Measurements from ENCODE around the gene CDK13. TPM values are rescaled to one million over a fixed set of nuclear protein-coding genes. Genes with fewer than 3 reads are reported as not detected.

CDK13 gene
- total RNA-seq, 1 donor from 2014 or later, result 87.4 TPM

- TF ChIP-seq POLR2A (IDR thresholded peaks at IDR 0.05) (no peak), POLR2AphosphoS5 (IDR thresholded peaks at IDR 0.05; ENCODE audit: insufficient read depth in 1 of 2, low read depth in 1 of 2) (no peak), CTCF (IDR thresholded peaks at IDR 0.05) (no peak)
- Histone ChIP-seq H3K36me3 (peaks cover 0 to 7% of the 10 kb centered on the region in 2 donors), H3K27ac (no peak overlapping the region), H3K27me3 (no peaks in the 10 kb centered on the region), H3K9me3 (no peaks in the 10 kb centered on the region), H3K4me3 (no peak overlapping the region), H3K4me1 (peaks cover 45% of the 10 kb centered on the region)
- intact Hi-C loops (cut with DNase I), result no loop called here
- no peak for DNase-seq (ENCODE audit: extremely low spot score in 2 of 2)
Measured at GRCh38 chr7:39985398-39985918, 35.4 kb downstream of the CDK13 start.

- Histone ChIP-seq H3K4me3 (no peak overlapping the region), H3K27me3 (no peaks in the 10 kb centered on the region), H3K36me3 (peaks cover 0 to 7% of the 10 kb centered on the region in 2 donors), H3K4me1 (peaks cover 52% of the 10 kb centered on the region), H3K27ac (no peak overlapping the region), H3K9me3 (no peaks in the 10 kb centered on the region)
- intact Hi-C loops (cut with DNase I), result no loop called here
- TF ChIP-seq CTCF (IDR thresholded peaks at IDR 0.05) (no peak), POLR2A (IDR thresholded peaks at IDR 0.05) (no peak), POLR2AphosphoS5 (IDR thresholded peaks at IDR 0.05; ENCODE audit: insufficient read depth in 1 of 2, low read depth in 1 of 2) (no peak)
- DNase-seq (ENCODE audit: extremely low spot score in 2 of 2), result no peak
Measured at GRCh38 chr7:39987641-39988347, 37.7 kb downstream of the CDK13 start.

- peaks cover 1% of the 10 kb centered on the region for H3K4me1 ChIP-seq
- no peaks in the 10 kb centered on the region for H3K9me3 ChIP-seq
- no peak overlapping the region for H3K4me3 ChIP-seq
- intact Hi-C loops (cut with DNase I), result no loop called here
- H3K27me3 ChIP-seq, result no peaks in the 10 kb centered on the region
- peaks cover 0 to 9% of the 10 kb centered on the region in 2 donors for H3K36me3 ChIP-seq
- TF ChIP-seq POLR2A (IDR thresholded peaks at IDR 0.05) (no peak), POLR2AphosphoS5 (IDR thresholded peaks at IDR 0.05; ENCODE audit: insufficient read depth in 1 of 2, low read depth in 1 of 2) (no peak), CTCF (IDR thresholded peaks at IDR 0.05) (no peak)
- no peak overlapping the region for H3K27ac ChIP-seq
- DNase-seq (ENCODE audit: extremely low spot score in 2 of 2), result no peak
Measured at GRCh38 chr7:40000734-40001315, 50.8 kb downstream of the CDK13 start.

DNA sequence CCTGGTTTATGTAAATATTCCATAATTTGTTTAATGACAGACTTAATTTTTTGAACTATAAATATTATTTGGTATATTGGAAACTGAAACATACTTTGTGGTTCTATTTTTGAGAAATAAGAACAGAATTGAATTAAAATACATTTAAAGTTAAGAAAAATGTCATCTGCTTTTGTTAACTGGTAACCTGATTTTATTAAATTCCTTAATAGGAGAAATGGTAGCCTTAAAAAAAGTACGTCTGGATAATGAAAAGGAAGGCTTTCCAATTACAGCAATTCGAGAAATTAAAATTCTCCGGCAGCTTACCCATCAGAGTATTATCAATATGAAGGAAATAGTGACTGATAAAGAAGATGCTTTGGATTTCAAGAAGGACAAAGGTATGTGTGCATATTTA lies 51.6 kb downstream of the CDK13 start:
- no peaks in the 10 kb centered on the region for H3K4me1 ChIP-seq
- no peak for DNase-seq (ENCODE audit: extremely low spot score in 2 of 2)
- H3K9me3 ChIP-seq, result no peaks in the 10 kb centered on the region
- no peak overlapping the region for H3K4me3 ChIP-seq
- TF ChIP-seq POLR2A (IDR thresholded peaks at IDR 0.05), result no peak
- no peak for TF ChIP-seq CTCF (IDR thresholded peaks at IDR 0.05)
- TF ChIP-seq POLR2AphosphoS5 (IDR thresholded peaks at IDR 0.05; ENCODE audit: insufficient read depth in 1 of 2, low read depth in 1 of 2), result no peak
- peaks cover 0 to 9% of the 10 kb centered on the region in 2 donors for H3K36me3 ChIP-seq
- intact Hi-C loops (cut with DNase I), result no loop called here
- no peak overlapping the region for H3K27ac ChIP-seq
- H3K27me3 ChIP-seq, result no peaks in the 10 kb centered on the region

GRCh38 chr7:40003597-40003996 lies 53.5 kb downstream of the CDK13 start:
- no peaks in the 10 kb centered on the region for H3K9me3 ChIP-seq
- H3K36me3 ChIP-seq, result peaks cover 0 to 4% of the 10 kb centered on the region in 2 donors
- H3K4me1 ChIP-seq, result peaks cover 18% of the 10 kb centered on the region
- intact Hi-C loops (cut with DNase I), result no loop called here
- DNase-seq (ENCODE audit: extremely low spot score in 2 of 2), result no peak
- H3K27ac ChIP-seq, result no peak overlapping the region
- H3K4me3 ChIP-seq, result no peak overlapping the region
- H3K27me3 ChIP-seq, result no peaks in the 10 kb centered on the region
- no peak for TF ChIP-seq CTCF (IDR thresholded peaks at IDR 0.05)
- TF ChIP-seq POLR2AphosphoS5 (IDR thresholded peaks at IDR 0.05; ENCODE audit: insufficient read depth in 1 of 2, low read depth in 1 of 2), result no peak
- no peak for TF ChIP-seq POLR2A (IDR thresholded peaks at IDR 0.05)

All from vagina (tissue), 2 donors.